BLaER1 (cell line): ENCODE measurements around the gene JAZF1.
"Not testable (repeated sequence)": the region's sequence is repeated elsewhere in the genome, so short reads cannot be mapped to it uniquely, and the experiment has no call there.

Experiments used
- H3K27ac ChIP-seq: shearing (Covaris generic); formaldehyde crosslinking; 2 replicates; pipeline ENCODE4 v1.8.1; 2022
- H3K27me3 ChIP-seq: shearing (Covaris generic); formaldehyde crosslinking; 2 replicates; pipeline ENCODE4 v1.8.1; 2022
- H3K36me3 ChIP-seq: shearing (Covaris generic); formaldehyde crosslinking; 2 replicates; pipeline ENCODE4 v1.8.1; 2022
- H3K4me1 ChIP-seq: shearing (Covaris generic); formaldehyde crosslinking; 2 replicates; pipeline ENCODE4 v1.8.1; 2022
- H3K4me2 ChIP-seq: shearing (Covaris generic); formaldehyde crosslinking; 2 replicates; pipeline ENCODE4 v1.8.1; 2022
- H3K4me3 ChIP-seq: shearing (Covaris generic); formaldehyde crosslinking; 2 replicates; pipeline ENCODE4 v1.8.1; 2022
- H3K9ac ChIP-seq: shearing (Covaris generic); formaldehyde crosslinking; 2 replicates; pipeline ENCODE4 v1.8.1; 2022
- H3K9me3 ChIP-seq: shearing (Covaris generic); formaldehyde crosslinking; 2 replicates; pipeline ENCODE4 v1.8.1; 2022
- H4K20me1 ChIP-seq: shearing (Covaris generic); formaldehyde crosslinking; 2 replicates; pipeline ENCODE4 v1.8.1; 2022
- Cebpa-rat ChIP-seq: shearing (Covaris generic); IDR thresholded peaks from 2 replicates; pipeline ENCODE4 v1.8.1; 2022

The JAZF1 gene

GRCh38 chr7:28026237-28026636 is 154.4 kb downstream of the JAZF1 start:
- TF ChIP-seq Cebpa-rat = no peak
- Histone ChIP-seq H3K36me3 (no peaks in the 10 kb centered on the region), H3K9me3 (no peaks in the 10 kb centered on the region), H4K20me1 (peaks cover 5% of the 10 kb centered on the region; the same call in 1 of the 2 replicates), H3K4me1 (peaks cover 5% of the 10 kb centered on the region; the same call in 1 of the 2 replicates), H3K9ac (no peak overlapping the region), H3K4me2 (no peak overlapping the region), H3K27ac (no peak overlapping the region), H3K27me3 (no peaks in the 10 kb centered on the region), H3K4me3 (no peak overlapping the region)

- H3K4me1 ChIP-seq = peaks cover 6% of the 10 kb centered on the region; the same call in 1 of the 2 replicates
- no peaks in the 10 kb centered on the region for H3K9me3 ChIP-seq
- no peak overlapping the region for H3K9ac ChIP-seq
- no peak overlapping the region for H3K4me3 ChIP-seq
- no peaks in the 10 kb centered on the region for H3K27me3 ChIP-seq
- H3K36me3 ChIP-seq = no peaks in the 10 kb centered on the region
- no peak overlapping the region for H3K27ac ChIP-seq
- H3K4me2 ChIP-seq = no peak overlapping the region
- TF ChIP-seq Cebpa-rat = no peak
- peaks cover 13% of the 10 kb centered on the region; the same call in 1 of the 2 replicates for H4K20me1 ChIP-seq
Observed at GRCh38 chr7:28024786-28025334, 155.7 kb downstream of the JAZF1 start.

- Histone ChIP-seq H3K4me3 (no peak overlapping the region), H3K4me2 (no peak overlapping the region), H3K36me3 (no peaks in the 10 kb centered on the region), H3K9me3 (no peaks in the 10 kb centered on the region), H3K27ac (no peak overlapping the region), H3K27me3 (no peaks in the 10 kb centered on the region), H3K4me1 (peaks cover 6% of the 10 kb centered on the region; the same call in 1 of the 2 replicates), H3K9ac (no peak overlapping the region), H4K20me1 (peaks cover 19% of the 10 kb centered on the region; the same call in 1 of the 2 replicates)
- no peak for TF ChIP-seq Cebpa-rat
Observed at GRCh38 chr7:28020302-28020940, 160.2 kb downstream of the JAZF1 start.

GRCh38 chr7:28018856-28019465 is 161.6 kb downstream of the JAZF1 start:
- no peak overlapping the region for H3K27ac ChIP-seq
- TF ChIP-seq Cebpa-rat = no peak
- peaks cover 12% of the 10 kb centered on the region for H3K9me3 ChIP-seq
- H3K27me3 ChIP-seq = no peaks in the 10 kb centered on the region
- no peaks in the 10 kb centered on the region for H3K36me3 ChIP-seq
- H3K4me1 ChIP-seq = peaks cover 6% of the 10 kb centered on the region; the same call in 1 of the 2 replicates
- H4K20me1 ChIP-seq = peaks cover 19% of the 10 kb centered on the region; the same call in 1 of the 2 replicates
- no peak overlapping the region for H3K4me3 ChIP-seq
- no peak overlapping the region for H3K4me2 ChIP-seq
- no peak overlapping the region for H3K9ac ChIP-seq

- TF ChIP-seq Cebpa-rat = no peak
- H3K27me3 ChIP-seq = no peaks in the 10 kb centered on the region
- peaks cover 14% of the 10 kb centered on the region for H3K9me3 ChIP-seq
- H3K4me2 ChIP-seq = no peak overlapping the region
- H3K4me3 ChIP-seq = no peak overlapping the region
- H3K9ac ChIP-seq = no peak overlapping the region
- peaks cover 19% of the 10 kb centered on the region; the same call in 1 of the 2 replicates for H4K20me1 ChIP-seq
- peaks cover 6% of the 10 kb centered on the region; the same call in 1 of the 2 replicates for H3K4me1 ChIP-seq
- H3K27ac ChIP-seq = no peak overlapping the region
- no peaks in the 10 kb centered on the region for H3K36me3 ChIP-seq
Observed at GRCh38 chr7:28018446-28018845, 162.1 kb downstream of the JAZF1 start.

- H3K4me3 ChIP-seq = no peak overlapping the region
- H4K20me1 ChIP-seq = peaks cover 19% of the 10 kb centered on the region; the same call in 1 of the 2 replicates
- peaks cover 14% of the 10 kb centered on the region for H3K9me3 ChIP-seq
- no peak overlapping the region for H3K27ac ChIP-seq
- H3K4me1 ChIP-seq = peaks cover 6% of the 10 kb centered on the region; the same call in 1 of the 2 replicates
- H3K4me2 ChIP-seq = no peak overlapping the region
- TF ChIP-seq Cebpa-rat = no peak
- H3K27me3 ChIP-seq = no peaks in the 10 kb centered on the region
- no peak overlapping the region for H3K9ac ChIP-seq
- no peaks in the 10 kb centered on the region for H3K36me3 ChIP-seq
Observed at GRCh38 chr7:28018020-28018419, 162.6 kb downstream of the JAZF1 start.

- H3K4me3 ChIP-seq = no peak overlapping the region
- H3K27me3 ChIP-seq = no peaks in the 10 kb centered on the region
- H3K27ac ChIP-seq = no peak overlapping the region
- peaks cover 14% of the 10 kb centered on the region for H3K9me3 ChIP-seq
- no peak overlapping the region for H3K9ac ChIP-seq
- peaks cover 6% of the 10 kb centered on the region; the same call in 1 of the 2 replicates for H3K4me1 ChIP-seq
- TF ChIP-seq Cebpa-rat = no peak
- peaks cover 19% of the 10 kb centered on the region; the same call in 1 of the 2 replicates for H4K20me1 ChIP-seq
- no peaks in the 10 kb centered on the region for H3K36me3 ChIP-seq
- H3K4me2 ChIP-seq = no peak overlapping the region
Observed at GRCh38 chr7:28017372-28017771, 163.2 kb downstream of the JAZF1 start.

- Histone ChIP-seq H4K20me1 (peaks cover 14% of the 10 kb centered on the region; the same call in 1 of the 2 replicates), H3K27ac (no peak overlapping the region), H3K9me3 (peaks cover 14% of the 10 kb centered on the region), H3K4me2 (no peak overlapping the region), H3K9ac (no peak overlapping the region), H3K4me1 (peaks cover under 1% of the 10 kb centered on the region; the same call in 1 of the 2 replicates), H3K27me3 (no peaks in the 10 kb centered on the region), H3K4me3 (no peak overlapping the region), H3K36me3 (no peaks in the 10 kb centered on the region)
- TF ChIP-seq Cebpa-rat = no peak
Observed at GRCh38 chr7:28016297-28016696, 164.3 kb downstream of the JAZF1 start.

GRCh38 chr7:28015169-28015568 is 165.4 kb downstream of the JAZF1 start:
- peaks cover 14% of the 10 kb centered on the region for H3K9me3 ChIP-seq
- no peak overlapping the region for H3K27ac ChIP-seq
- no peak for TF ChIP-seq Cebpa-rat
- no peaks in the 10 kb centered on the region for H3K4me1 ChIP-seq
- no peak overlapping the region for H3K9ac ChIP-seq
- H3K27me3 ChIP-seq = no peaks in the 10 kb centered on the region
- H3K4me3 ChIP-seq = no peak overlapping the region
- no peaks in the 10 kb centered on the region for H3K36me3 ChIP-seq
- H3K4me2 ChIP-seq = no peak overlapping the region
- peaks cover 8% of the 10 kb centered on the region; the same call in 1 of the 2 replicates for H4K20me1 ChIP-seq

- peaks cover 14% of the 10 kb centered on the region for H3K9me3 ChIP-seq
- H3K27me3 ChIP-seq, H3K4me3 ChIP-seq, H3K27ac ChIP-seq, H3K36me3 ChIP-seq, H3K9ac ChIP-seq, H3K4me2 ChIP-seq, H3K4me1 ChIP-seq, H4K20me1 ChIP-seq: not testable (repeated sequence)
Observed at GRCh38 chr7:28014340-28014739, 166.3 kb downstream of the JAZF1 start.
